GM19043 (cell line): ENCODE measurements around the gene PCYOX1L.

Source experiments
- ATAC-seq: cut with Tn5 transposase; IDR thresholded peaks from one replicate; pipeline ENCODE4 v1.9.1; 2021; ENCODE audit warnings: low read depth; ENCODE audit not compliant: unreplicated experiment

PCYOX1L gene

DNA sequence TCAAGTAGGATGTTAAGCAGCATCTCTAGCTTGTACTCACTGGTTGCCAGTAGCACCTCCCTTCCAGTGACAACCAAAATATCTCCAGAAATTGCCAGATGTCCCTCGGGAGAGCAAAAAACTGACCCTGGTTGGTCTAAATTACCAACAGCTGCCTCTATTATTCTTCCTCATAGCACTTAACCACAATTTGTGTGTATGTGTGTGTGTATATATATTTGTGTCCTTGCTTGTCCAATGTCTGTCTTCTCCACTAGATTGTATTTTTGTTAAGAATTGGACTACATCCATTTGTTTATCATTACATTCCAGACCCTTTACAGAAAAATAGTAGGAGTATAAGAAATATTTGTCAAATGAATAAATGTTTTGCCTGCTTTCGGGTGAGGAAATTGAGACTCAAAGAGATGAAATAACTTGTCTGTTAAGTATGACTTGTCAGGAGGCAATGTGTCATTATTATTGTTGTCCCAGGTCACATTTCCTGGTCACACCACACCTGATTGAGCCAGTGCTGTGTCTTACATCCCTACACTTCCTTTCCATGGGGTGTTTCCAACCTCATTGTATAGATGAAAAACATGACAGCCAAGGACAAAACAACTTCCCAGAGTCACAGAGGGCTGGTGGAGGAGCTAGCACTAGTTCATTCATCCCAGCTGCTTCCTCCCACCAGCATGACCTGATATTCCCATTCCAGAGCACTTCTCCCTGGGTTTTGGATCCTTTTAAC is 24.0 kb upstream of the PCYOX1L start:
- ATAC-seq: no peak

DNA sequence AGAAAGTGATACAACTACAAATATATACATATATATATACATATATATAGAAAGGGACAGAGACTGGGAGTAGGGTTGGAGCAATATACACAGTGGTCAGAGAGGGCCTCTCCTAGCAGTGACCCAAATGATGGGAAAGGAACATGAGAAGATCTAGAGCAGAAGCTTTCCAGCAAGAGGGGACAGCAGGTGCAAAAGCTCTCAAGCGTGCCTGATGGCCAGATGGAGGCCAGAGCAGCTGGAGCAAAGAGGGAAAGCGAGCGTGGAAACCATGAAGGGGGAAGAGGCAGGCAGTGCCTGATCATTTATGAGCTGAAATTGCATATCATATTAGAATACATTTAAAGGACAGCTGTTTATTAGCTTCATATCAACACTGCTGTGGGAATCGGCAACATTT is 20.1 kb upstream of the PCYOX1L start:
- ATAC-seq: no peak

DNA sequence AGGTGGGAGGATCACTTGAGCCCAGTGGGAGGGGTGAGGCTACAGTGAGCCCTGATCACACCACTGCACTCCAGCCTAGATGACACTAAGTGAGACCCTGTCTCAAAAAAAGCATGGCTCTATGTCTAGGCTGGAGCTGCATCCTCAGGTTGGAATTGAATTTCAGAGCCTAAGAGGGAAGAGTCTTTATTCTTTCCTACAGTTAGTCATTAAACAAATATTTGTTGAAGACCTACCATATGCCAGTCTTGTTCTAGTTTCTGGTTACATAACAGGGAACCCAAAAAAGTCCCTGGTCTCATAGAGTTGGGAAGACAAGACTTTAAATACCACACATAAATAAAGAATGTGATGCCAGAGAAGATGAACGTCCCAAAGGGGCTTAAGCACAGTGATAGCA is 19.5 kb upstream of the PCYOX1L start:
- no peak for ATAC-seq

DNA sequence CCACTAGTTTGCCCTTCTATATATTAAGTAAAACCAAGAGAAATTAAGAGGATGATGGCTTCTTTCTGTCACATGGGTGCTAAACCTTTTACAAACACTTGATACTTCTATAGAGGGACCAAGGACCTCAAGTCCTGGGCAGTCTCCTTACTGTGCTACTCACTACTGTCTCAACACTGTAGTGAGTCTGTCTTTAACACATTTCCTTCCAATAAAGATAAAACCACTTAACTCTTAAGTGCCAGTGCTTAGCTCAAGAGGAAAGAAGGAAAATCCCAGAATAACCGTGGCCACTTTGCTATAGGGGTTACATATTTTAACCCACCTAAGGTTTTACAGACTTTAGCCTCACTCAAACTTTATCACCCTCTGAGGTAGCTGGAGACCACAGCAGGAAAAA is 16.9 kb upstream of the PCYOX1L start:
- no peak for ATAC-seq

DNA sequence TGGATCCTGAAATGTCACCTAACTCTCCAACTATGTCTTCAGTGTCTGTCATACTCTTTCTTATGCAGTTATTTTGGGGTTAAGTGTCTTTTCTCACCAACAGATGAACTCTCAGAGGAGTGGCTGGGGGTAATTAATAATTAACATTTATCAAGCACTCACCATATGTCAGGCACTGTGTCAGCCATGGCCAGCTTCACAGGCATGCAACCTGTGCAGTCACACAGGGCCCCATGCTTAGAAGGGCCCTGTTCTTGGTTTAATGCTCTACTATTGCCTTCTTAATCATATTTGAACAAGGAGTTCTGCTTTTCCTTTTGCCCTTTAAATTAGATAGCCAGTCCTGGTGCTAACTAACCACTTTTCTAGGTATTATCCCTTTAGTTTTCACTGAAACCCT is 16.0 kb upstream of the PCYOX1L start:
- ATAC-seq: no peak

DNA sequence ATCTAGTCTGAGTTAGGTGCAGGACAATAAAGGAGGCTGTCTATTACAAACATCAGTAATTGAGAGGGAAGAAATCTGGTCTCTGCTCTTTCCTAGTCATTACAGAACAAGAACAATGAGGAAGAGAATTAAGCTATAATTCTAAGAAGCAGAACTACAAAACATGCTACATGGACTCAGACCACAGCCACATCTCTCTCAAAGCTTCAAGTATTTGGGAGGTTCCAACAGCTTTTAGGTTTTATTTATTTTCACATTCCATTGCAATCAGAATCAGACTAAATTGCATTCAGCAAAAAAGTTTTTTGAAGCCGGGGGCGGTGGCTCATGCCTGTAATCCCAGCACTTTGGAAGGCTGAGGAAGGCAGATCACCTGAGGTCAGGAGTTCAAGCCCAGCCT is 13.7 kb upstream of the PCYOX1L start:
- no peak for ATAC-seq

DNA sequence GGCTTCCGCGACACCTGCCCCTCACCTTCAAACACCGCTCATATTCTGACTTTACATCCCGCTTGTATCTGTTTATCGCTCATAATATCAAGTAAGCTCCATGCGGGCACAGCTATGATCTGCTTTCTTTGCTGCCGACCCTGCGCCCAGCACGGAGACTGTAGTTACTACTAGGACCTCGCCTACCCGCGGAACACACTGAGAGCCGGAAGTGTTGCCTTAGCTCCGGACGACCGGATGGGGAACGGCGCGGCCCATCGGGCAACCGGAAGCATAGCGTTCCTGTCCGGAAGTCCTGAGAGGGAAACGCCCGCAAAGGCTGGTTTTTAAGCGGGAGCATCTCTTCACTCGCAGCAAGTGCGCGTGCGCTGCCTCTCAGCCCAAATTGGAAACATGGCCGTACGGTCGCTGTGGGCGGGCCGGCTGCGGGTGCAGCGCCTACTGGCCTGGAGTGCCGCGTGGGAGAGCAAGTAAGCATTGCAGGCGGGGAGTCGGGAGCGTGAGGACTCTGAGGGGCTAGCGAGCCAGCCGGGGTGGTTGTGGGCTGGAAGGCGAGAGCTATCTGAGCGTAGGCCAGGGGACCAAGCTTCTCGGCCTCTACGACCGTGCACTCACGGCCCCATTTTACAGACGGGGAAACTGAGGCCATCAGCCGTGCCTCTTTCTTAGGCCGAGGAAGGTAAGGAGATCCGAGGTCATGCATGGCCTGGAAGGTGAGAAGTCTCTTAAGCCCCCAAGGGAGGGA is 12.5 kb upstream of the PCYOX1L start, which contains the start of gene GRPEL2:
GRPEL2 (plus strand) TSS at position 353 of the 745 bp plus-strand sequence; CDS start at position 394, 41 bp downstream.
- ATAC-seq: peak; percentile 94

DNA sequence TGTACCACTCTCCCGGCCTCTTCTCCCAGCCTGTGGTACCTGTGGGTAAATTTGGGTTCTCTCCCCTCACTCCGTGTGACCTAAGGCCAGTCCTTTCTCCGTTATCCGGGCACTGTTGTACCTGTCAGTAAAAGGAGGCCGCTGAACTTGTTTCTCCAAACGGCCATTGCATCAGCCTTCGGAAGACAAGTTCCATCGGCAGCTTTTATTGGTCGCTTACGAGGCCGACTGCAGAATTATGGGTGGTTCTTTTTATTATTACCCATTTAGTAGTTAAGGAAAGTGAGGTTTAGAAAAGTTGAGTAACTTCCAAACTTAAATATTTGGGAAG is 12.0 kb upstream of the PCYOX1L start:
- no peak for ATAC-seq

DNA sequence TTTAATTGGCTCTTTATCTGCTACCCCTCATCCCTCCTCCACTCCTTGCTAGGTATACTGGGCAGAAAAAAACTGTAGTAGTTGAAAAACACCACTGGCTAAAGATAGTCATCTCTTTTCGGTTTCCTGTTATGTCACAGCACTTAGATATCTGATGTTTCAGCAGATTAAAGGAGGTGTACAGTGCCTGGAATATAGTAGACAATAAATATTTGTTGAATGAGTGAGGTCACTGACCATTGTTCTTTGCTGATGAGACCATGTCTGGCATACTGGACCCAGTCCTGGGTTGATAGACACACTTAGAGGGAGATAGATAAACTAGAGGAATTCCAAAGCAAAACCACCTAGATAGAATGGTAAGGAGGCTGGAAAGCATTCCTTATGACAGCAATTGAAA is 9.3 kb upstream of the PCYOX1L start:
- ATAC-seq: no peak

DNA sequence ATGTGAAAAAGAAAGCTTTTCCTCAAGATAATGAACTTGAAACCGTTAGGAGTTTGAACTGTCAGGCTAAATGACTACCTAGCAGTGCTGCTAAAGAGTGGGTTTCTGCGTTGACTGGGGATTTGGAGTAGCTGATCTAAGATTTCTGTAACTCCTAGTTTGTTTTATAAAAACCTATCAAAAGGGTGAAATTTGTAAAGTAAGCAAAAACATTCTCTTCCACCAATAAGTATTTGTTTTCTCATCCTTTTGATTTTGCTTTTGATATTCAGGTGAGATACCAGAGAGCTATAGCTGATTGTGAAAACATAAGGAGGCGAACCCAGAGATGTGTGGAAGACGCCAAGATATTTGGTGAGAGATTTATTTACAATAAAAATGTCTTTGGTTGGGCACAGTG is 8.5 kb upstream of the PCYOX1L start:
- no peak for ATAC-seq

DNA sequence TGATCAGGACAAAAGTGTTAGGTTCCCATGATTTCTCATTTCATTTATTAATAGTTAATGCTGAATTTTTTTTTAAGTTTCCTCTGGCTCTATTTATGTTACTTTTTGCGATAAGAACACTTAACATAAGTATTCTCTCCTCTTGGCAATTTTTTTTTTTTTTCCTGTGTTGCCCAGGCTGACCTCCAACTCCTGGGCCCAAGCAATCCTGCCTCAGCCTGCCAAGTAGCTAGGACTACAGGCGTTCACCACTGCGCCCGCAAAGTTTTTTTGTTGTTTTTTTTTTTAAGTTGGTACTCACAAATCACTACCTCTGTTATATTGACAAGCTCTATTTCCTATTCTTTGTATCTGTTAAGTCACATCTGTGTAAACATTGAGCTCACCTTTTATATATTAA is 5.7 kb upstream of the PCYOX1L start:
- no peak for ATAC-seq

DNA sequence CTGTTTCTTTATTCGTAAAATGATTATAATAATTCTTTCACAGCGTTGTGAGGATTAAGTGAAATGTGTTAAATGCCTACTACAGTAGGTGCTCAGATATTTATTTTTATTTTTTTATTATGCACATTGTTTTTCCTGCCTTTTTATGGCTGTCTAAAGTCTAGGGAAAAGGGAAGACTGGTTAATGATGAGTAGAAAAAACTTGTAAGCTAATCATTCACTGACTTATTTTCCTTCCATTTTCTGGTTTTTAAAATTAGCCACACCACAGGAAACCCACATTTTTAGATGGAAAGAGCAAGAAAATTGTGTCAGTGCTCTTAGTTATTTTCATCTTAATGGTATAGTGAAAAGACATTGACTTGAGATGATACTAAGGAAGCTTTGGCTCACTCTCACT is 3.9 kb upstream of the PCYOX1L start:
- no peak for ATAC-seq

DNA sequence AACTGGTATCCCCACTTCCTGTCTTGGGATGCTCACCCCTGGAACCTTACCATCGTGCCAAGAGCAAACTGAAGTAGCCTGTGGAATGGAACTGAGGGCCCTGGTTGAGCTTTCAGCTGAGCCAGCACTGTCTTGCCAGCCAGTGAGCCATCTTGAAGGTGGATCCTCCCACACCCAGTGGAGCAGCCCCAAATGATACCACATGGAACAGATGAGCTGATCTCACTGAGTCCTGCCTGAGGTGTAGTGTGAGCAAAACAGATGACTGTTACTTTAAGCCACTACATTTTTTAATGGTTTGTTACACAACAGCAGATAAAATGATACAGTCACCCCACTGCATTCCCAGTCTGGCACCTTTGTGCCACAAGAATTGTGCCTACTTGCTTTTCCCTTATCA is 2.2 kb upstream of the PCYOX1L start:
- no peak for ATAC-seq

DNA sequence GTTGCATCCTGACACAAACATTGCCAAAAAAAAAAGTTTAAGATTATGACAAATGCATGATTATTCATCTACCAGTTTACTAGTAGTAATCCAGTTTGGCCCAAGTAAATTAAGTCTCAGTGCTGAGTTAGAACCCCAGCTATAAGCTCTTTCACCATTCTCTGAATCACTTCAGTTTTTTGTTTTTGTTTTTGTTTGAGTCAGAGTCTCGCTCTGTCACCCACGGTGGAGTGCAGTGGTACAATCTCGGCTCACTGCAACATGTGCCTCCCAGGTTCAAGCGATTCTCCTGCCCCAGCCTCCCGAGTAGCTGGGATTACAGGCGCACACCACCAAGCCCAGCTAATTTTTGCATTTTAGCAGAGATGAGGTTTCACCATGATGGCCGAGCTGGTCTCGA is 1.5 kb upstream of the PCYOX1L start:
- ATAC-seq: no peak

DNA sequence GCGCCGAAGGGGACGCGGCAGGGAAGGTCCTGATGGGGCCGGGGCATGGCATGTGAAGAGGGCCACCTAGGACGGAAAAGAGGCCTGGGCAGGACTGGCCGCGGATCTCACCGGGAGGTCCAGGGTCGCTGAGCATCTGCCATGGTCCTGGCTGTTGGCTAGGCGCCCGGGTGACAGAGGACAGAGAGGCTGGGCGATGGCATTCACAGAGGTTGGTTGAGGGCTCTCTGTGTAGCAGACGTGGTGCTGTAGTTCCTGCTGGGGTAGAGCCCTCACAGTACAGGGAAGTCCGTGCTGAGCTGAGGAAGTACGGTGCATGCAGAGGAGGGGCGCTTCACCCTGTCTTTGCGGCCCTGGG is 427 bp downstream of the PCYOX1L start:
- peak; percentile 17 for ATAC-seq

DNA sequence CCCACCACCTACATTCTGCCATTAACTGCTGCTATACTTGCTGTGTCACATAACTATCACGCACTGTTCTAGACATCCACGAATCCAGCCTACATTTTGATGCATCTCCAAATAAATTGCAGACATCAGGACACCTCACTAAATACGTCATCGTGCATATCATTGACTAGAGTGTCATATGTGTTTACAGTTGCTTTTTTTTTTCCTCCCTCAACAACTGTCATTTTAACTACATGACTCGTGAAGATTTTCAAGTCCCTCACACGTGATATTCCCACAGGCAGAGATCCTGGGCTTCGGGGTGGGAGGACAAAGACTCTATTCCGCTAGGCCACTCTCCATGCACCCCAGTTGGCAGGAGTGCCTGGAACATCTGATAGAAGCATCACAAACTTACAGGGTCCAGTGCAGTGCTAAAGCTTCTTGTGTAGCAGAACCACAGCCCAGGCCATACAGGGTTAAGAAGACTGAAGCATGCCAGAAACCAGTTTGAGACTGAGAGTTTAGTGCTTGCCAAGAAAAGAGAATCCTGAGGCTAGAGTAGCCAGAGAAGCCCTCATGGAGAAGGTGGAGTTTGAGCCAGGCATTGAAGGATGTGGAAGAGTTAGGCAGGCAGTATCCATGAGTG is 1.1 kb downstream of the PCYOX1L start:
- no peak for ATAC-seq

DNA sequence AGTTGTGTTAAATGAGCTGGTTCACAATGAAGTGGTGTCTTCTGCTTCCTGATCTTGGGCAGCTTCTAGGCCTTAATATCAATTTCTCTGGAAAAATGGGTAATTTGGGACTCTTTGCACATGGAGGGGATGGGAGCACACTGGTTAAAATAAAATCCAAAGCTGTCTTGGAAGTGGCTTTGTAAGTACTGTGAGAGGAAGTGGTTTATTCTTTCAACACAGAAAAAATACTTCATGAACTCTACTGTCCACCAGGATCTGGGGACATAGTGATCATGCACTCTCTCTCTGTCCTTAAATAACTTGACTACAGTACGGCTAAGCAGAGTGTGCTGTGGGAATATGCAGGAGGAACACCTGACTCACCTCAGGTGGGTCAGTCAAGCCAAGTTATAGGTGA is 2.4 kb downstream of the PCYOX1L start:
- no peak for ATAC-seq

DNA sequence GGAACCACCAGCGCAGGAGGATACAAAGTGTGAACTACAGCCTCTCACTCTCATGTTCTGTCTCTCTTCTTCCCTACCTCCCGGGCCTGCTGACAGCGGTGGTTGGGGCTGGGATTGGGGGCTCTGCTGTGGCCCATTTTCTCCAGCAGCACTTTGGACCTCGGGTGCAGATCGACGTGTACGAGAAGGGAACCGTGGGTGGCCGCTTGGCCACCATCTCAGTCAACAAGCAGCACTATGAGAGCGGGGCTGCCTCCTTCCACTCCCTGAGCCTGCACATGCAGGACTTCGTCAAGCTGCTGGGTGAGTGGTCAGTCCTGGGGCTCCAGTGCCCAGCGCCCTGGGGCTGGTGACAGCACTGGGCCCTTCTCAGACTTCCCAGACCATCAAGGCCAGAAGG is 4.7 kb downstream of the PCYOX1L start:
- ATAC-seq: no peak

DNA sequence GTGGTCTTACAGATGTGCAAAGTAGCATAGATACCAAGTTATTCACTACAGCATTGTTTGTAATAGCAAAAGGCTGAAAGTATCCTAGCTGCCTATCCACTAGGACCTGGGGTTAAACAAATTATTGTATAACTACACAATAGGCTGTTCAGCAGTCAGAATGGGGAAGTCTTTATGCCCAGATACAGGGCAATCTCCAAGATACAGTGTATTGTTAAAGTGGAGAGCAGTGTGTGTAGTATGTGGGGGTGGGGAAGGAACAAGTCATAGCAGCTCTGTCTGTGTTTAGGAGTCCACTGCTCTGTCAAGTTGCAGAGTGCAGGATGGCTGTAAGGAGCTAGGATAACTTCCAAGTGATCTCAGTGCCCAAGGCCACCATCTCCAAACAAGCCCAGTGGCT is 5.5 kb downstream of the PCYOX1L start:
- no peak for ATAC-seq

DNA sequence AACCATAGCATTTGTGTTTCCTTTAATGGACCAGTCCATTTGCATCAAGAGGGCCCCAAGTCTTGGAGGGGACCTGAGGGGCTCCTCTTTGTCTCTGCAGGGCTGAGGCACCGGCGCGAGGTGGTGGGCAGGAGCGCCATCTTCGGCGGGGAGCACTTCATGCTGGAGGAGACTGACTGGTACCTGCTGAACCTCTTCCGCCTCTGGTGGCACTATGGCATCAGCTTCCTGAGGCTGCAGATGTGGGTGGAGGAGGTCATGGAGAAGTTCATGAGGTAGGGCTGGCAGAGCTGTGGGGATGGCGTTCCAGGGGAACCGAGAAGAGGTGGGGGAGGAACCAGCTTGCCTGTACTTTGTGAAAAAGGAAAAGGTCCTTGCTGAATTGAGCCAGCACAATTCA is 6.1 kb downstream of the PCYOX1L start:
- ATAC-seq: no peak

DNA sequence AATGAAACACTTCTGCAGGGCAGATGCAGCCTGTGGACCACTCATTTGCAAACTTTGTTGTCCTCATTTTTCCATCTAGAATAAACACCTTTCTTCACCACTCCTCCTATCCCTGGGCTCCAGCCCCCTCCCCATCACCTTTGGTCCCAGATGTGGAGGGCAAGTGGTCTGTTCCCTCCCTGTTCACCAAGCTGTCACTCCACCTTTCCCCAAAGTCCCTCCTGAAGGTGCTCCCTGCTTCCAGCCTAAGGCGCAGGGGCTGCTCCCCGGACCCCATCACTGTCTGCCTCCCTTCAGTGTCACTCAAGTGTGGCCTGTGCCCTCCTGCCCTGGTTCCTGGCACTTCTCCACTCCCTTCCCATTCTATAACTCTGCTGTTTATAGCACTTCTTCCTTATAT is 6.9 kb downstream of the PCYOX1L start:
- no peak for ATAC-seq

DNA sequence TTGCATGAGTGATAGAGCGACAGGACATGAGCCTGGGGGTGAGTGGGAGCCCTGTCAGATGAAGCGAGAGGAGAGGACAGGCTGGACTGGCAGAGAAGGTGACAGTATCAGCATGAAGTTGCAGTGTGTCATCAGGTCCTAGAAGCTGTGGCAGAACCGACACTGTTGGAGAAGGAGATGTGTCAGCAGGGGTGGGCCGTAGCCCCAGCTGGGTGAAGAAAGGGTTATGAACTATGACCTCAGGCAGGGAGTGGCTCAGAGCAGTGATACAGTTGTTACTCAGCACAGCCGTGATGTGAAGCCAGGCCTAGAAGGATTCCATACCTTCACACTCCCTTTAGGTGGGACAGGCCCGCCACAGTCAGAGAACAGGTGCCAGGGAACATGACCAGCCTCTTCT is 7.6 kb downstream of the PCYOX1L start:
- ATAC-seq: no peak
